DMS53 treated with DMSO at 0.1 percent for 48 hours (cell line): ENCODE results near the gene SINHCAF.
"Not testable (repeated sequence)": the region's sequence is repeated elsewhere in the genome, so short reads cannot be mapped to it uniquely, and the experiment has no call there.

Experiments
- DNase-seq: peaks from one replicate; lab custom pipeline; 2025; ENCODE audit not compliant: unreplicated experiment; lab: John Stamatoyannopoulos, UW

SINHCAF gene

DNA sequence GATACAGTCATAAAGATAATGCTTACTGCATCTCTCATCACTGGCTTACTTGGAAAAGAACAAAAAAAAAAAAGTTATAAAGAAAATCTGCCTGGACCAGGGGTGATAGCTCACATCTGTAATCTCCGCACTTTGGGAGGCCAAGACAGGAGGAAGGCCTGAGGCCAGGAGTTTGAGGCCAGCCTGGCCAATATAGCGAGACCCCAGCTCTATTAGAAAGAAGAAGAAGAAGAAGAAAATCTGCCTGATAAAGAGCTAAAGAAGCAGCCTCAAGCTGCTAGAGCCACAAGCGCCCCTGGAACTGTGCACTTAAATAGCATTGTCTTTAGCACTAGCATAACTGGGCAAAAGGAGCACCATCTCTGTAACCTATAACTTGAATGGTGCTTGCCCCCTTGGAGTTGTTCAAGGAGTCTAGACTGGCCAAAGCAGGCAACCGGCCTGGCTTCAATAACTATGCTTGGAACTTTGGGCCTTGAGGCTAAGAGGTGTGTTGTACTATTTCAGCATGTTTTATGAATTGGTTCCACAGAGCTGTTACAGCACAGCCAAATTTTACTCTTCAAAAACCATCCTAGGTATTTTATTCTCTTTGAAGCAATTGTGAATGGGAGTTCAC lies 53.2 kb downstream of the SINHCAF start:
- peak; percentile 8 for DNase-seq

GRCh38 chr12:31267966-31268365 lies 58.0 kb downstream of the SINHCAF start:
- no peak for DNase-seq

DNA sequence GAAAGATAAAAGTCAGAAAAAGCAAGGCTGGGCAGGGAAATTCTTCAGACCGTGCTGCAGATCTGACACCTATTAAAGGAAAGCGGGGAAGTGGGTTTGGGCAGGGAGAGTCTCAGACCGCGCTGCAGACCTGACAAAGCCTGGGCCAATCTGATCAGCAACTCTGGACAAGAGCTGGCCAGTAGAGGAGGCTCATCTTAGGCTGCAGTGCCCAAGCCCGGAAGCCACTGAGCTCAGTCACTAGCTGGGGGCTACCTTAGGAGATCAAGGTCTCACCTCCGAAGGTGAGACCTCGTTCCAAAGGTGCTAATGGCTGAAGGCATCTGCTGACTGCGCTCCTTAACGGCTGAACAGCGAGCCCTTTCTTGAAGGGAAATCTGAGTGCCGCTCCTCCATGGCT lies 60.2 kb downstream of the SINHCAF start:
- DNase-seq = no peak

DNA sequence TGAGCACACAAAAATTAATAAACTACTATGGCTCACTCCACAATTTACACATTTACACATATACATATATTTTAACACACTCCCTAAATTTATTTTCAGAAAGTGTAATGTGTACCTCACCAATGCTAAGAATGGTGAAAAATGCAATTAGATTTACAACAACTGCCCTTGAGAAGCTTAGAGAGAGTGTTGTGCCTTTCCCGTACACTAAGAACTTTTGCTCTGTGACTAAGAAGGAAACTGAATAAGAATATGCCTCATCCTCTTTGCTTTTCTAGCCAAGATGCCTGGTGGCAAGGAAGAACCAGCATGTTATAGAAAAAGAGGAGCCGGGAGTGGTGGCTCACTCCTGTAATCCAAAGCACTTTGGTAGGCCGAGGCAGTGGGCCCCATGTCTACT lies 62.3 kb downstream of the SINHCAF start:
- DNase-seq = no peak

DNA sequence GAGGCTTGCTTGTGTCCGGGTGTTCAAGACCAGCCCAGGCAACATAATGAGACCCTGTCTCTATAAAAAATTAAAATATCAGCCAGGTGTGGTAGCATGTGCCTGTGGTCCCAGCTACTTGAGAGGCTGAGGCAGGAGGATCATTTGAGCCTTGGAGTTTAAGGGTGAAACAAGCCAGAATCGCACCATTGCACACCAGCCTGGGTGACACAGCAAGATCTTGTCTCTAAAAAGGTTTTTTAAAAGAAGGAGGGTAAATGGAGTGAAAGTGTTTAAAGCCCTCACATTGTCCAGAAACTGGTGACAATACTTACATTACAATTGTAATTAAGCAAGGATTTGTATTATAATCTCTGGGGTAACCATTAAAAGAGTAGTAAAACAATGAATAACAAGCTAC lies 64.2 kb downstream of the SINHCAF start:
- DNase-seq = no peak

DNA sequence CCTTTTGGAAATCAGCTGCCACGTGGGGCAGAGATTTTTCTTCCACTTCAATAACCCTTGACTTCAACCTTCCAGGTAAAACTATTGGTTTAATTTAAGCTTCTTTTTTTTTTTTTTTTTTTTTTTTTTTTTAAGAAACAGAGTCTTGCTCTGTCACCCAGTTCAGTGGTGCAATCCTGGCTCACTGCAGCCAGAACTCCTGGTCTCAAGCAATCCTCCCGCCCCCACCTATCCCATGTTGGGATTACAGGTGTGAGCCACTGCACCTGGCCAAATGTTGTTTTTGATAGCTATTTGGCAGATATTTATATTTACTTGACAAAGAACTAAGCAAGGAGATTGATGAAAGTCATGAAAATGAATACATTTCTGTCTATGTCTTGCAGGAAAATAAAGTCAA lies 65.1 kb downstream of the SINHCAF start:
- no peak for DNase-seq

DNA sequence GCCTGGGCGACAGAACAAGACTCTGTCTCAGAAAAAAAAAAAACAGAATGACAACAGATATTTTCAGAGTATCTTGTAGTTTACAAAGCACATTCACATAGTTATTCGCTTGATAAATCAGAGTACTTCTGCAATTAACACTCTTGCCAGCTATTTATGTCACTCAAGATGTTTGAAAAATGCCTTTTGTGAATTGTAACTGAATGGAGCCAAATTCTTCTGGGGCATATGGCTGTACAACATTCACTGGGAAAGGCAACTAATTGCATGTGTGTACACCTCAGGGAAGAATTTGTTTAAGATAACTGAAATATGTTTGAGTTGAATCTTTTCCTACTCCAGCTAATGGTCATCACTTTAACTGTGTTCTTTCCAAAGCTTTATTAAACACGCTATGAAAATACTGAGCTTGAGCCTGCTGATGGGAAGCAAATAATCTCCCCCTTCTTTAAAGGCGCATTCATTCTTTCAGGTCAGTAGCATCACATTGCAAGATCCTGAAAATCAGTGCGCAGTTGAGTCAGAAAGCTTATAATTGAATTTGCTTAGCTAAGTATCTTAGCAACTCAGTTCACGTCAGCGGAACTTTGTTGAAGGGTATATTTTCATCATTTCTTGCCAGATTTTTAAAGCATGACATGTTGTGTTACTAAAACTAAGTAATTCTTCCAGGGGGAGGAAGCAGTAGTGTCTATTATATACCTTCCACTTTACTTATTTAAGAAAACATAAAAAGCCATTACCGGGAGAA lies 66.6 kb downstream of the SINHCAF start:
- DNase-seq = no peak

- DNase-seq = no peak
Measured at GRCh38 chr12:31257784-31258183, 68.2 kb downstream of the SINHCAF start.

GRCh38 chr12:31251707-31252611 lies 74.0 kb downstream of the SINHCAF start:
- peak; percentile 43 for DNase-seq

- DNase-seq = no peak
Measured at GRCh38 chr12:31250179-31250578, 75.8 kb downstream of the SINHCAF start.

DNA sequence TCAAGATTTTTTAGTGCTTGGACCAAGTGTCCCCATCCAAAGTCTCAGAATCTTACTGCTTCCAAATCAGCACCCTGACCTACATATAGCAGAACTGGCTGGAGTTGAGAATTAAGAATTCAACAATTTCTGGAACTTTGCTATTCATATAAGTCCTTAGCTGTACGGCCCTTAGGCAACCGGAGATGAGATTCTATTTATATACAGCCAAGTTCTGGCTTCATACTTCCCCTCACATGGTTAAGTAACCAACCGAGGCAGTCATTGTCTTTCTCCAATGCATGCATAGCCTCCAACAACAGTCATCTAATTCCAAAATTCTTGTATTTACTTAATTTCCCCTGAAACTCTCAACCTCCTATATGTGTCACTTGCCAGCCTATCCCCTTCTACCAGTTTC lies 76.6 kb downstream of the SINHCAF start:
- no peak for DNase-seq

DNA sequence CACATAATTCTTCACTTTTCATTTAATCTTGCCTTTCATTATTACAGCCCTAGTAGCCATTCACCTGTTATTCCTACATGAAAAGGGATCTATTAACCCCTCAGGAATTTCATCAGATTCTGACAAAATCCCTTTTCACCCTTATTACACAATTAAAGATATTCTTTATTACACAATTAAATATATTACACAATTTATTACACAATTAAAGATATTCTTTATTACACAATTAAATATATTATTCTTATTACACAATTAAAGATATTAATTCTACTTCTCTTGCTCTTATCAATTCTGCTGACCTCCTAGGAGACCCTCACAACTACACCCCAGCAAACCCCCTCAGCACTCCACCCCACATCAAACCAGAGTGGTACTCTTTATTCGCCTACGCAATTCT lies 77.1 kb downstream of the SINHCAF start:
- DNase-seq = no peak

DNA sequence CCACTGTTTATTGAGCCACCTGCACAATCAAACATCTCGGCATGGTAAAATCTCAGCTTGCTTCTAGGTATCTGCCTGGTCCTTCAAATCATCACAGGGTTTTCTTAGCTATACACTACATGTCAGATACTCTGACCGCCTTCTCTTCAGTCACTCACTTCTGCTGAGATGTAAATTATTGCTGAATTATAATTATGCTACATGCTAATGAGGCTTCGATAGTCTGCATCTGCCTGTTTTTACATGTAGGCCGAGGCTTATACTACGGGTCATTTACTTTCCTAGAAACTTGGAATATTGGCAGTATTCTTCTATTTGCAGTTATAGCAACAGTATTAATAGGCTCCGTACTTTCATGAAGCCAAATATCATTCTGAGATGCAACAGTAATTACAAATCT lies 77.6 kb downstream of the SINHCAF start:
- DNase-seq = no peak

DNA sequence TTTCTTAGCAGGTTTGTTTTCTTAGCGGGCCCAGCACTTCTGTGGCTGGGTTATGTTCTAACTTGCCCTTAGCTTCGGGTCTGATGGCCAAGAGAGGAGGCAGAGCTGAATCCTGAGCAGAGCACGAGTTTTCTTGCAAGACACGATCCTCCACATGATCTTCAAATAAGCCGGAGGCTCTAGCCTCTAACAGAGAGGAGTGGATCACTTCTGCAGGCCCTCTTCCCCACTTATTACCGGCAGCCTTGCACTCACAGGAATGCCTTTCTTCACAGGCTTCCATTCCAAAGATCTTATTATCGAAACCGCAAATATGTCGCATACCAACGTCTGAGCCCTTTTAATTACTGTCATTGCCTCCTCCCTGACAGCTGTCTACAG lies 79.5 kb downstream of the SINHCAF start:
- no peak for DNase-seq

- no peak for DNase-seq
Measured at GRCh38 chr12:31245822-31246469, 80.0 kb downstream of the SINHCAF start.

DNA sequence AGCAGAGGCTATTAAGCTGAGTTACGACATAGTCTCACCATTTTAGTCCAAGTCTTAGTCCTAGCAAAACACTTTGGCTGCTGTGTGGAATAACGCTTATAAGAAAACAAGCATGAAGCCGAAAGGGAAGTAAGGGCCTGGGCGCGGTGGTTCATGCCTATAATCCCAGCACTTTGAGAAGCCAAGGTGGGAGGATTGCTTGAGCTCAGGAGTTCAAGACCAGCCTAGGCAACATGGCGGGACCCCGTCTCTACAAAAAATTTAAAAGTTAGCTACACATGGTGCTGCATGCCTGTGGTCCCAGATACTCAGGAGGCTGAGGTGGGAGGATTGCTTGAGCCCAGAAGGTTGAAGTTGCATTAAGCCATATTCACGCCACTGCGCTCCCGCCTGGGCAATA lies 83.5 kb downstream of the SINHCAF start:
- not testable (repeated sequence) for DNase-seq

DNA sequence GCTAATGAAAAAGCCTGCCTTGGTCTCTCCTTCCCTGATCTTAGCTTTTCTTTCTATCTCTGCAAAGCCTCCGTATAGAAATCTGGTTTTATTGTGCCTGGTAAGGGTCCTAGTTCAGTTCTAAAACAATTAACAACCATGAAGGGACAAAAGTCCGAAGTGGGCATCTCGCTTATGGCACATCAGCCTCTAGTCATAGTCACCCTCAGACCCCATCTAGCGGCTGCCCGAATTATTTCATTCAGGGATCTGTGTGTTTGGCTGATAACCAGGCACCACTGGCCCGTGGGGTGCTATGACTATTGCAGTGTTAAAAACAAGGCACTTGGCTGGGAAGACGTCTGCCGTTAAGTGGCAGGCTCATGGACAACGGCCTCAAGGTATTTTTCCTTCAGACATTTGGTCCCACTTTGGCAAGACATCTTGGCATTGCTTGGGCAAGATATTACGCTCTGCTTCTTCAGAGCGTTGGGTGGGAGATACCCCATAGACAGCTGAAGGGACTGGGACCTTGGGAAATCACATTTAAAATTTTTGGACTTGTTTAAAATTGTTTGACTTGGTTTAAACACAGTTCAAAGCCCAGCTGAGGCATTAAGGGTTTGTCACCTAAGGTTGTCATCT lies 87.1 kb downstream of the SINHCAF start:
- DNase-seq = peak; percentile 78

DNA sequence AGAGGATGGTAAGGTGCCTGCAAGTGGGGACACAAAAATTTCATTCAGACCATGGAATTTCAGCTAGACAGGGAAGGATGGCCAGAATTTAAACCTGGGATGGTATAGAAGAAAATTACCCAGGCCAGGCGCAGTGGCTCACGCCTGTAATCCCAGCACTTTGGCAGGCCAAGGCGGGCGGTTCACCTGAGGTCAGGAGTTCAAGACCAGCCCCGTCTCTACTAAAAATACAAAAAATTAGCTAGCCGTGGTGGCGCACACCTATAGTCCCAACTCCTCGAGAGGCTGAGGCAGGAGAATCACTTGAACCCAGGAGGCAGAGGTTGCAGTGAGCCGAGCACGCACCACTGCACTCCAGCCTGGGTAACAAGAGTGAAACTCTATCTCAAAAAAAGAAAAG lies 87.6 kb downstream of the SINHCAF start:
- not testable (repeated sequence) for DNase-seq

GRCh38 chr12:31236998-31237637 lies 88.8 kb downstream of the SINHCAF start:
- DNase-seq = no peak

DNA sequence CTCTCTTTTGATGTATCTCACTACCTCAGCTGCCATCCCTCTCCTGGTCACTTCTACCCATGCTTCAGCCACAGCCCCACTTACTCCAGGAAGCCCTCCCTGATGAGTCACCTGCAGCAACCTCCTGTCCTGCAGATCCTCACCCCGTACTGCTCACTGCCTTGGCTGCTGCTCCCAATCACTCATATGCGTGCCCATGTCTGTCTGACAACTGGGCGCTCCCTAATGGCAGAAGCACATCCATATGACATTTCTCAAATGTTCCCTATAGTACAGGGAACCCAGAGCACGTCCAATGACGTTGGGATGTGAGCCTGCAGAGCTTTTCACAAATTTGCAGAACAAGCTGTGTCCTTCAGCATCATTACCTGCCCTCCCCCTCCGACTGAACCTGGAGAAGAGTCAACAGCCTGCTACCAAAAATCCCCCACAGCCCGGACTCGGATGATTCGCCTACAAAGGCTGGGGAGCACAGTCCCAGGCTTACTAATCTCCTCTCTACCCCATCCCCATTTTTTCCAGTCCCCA lies 90.0 kb downstream of the SINHCAF start:
- peak; percentile 54 for DNase-seq
